Lower lobe of right lung (tissue), 2 donors: ENCODE measurements around the gene TMA16. TPM values are rescaled to one million over a fixed set of nuclear protein-coding genes. Genes with fewer than 3 reads are reported as not detected.

Experiments used
- ATAC-seq, 2 donors: fragments of 200-7000 bp; cut with Tn5 transposase; one replicate each; pipeline ENCODE4 v1.9.1; 2020 to 2022; ENCODE audit warnings: mild to moderate bottlenecking in 2 of 2, moderate library complexity in 2 of 2
- DNase-seq: peaks from one replicate; pipeline ENCODE4 v3.0.0-alpha.2; 2020
- H3K27ac ChIP-seq: fragments of 200-600 bp; one replicate; pipeline ENCODE4 v1.8.0; 2022
- H3K27me3 ChIP-seq: fragments of 200-600 bp; one replicate; pipeline ENCODE4 v1.8.0; 2022; ENCODE audit warnings: low read depth
- H3K36me3 ChIP-seq: fragments of 200-600 bp; one replicate; pipeline ENCODE4 v1.8.0; 2022; ENCODE audit warnings: mild to moderate bottlenecking
- H3K4me1 ChIP-seq: fragments of 200-600 bp; one replicate; pipeline ENCODE4 v1.8.0; 2022
- H3K4me3 ChIP-seq: fragments of 200-600 bp; one replicate; pipeline ENCODE4 v1.8.0; 2022; ENCODE audit warnings: mild to moderate bottlenecking
- H3K9me3 ChIP-seq: fragments of 200-600 bp; one replicate; pipeline ENCODE4 v1.8.0; 2022
- CTCF ChIP-seq: fragments of 200-600 bp; IDR thresholded peaks from one replicate; pipeline ENCODE4 v1.8.0; 2022; ENCODE audit warnings: antibody characterized with exemption, mild to moderate bottlenecking
- intact Hi-C: fragments of 100-400 bp; cut with DNase I; formaldehyde crosslinking; loops from one replicate; pipeline ENCODE4 v1.11.0; 2022
- total RNA-seq: library from RNA; stranded (reverse); fragmentation: NEBNext Ultra II Directional; extraction: Animal tissue kit (Norgen Biotek cat#: 25700); gene quantifications from one replicate; pipeline ENCODE4 v1.2.1, GENCODE V29; 2021
- donor health status: DM: no; HTN: yes; CAD: no; lungs with severe emphysema.

The TMA16 gene
- total RNA-seq, 1 donor from 2014 or later: 19.7 TPM

DNA sequence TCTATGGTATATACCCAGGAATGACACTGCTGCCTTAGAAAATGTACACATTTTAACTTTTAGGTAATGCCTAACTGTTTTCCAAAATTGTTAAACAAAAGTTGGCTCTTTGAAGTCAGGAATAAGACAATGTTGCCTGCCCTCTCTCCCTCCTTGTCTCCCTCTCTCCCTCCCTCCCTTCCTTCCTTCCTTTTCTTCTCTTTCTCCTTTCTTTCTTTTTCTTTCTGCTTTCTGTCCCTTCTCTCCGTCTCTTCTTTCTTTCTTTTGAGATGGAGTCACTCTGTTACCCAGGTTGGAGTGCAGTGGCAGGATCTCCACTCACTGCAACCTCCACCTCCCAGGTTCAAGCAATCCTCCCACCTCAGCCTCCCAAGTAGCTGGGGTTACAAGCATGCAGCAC, 4.6 kb upstream of the TMA16 start:
- no peak overlapping the region for H3K4me3 ChIP-seq
- DNase-seq: no peak
- ATAC-seq: no peak
- H3K36me3 ChIP-seq: no peaks in the 10 kb centered on the region
- no peak overlapping the region for H3K27ac ChIP-seq
- no peaks in the 10 kb centered on the region for H3K4me1 ChIP-seq
- intact Hi-C loops: loop anchor here (10.0 kb wide), 1 partner anchor 55 kb away; no protein-coding TSS in a partner anchor
- H3K27me3 ChIP-seq: no peaks in the 10 kb centered on the region
- no peak for TF ChIP-seq CTCF
- no peaks in the 10 kb centered on the region for H3K9me3 ChIP-seq

GRCh38 chr4:163492951-163493504, 1.5 kb upstream of the TMA16 start:
- H3K27me3 ChIP-seq: no peaks in the 10 kb centered on the region
- intact Hi-C loops: no loop called here
- DNase-seq: no peak
- no peaks in the 10 kb centered on the region for H3K9me3 ChIP-seq
- no peak overlapping the region for H3K27ac ChIP-seq
- H3K4me3 ChIP-seq: no peak overlapping the region
- ATAC-seq: no peak
- H3K4me1 ChIP-seq: peaks cover 15% of the 10 kb centered on the region
- H3K36me3 ChIP-seq: no peaks in the 10 kb centered on the region
- TF ChIP-seq CTCF: no peak

DNA sequence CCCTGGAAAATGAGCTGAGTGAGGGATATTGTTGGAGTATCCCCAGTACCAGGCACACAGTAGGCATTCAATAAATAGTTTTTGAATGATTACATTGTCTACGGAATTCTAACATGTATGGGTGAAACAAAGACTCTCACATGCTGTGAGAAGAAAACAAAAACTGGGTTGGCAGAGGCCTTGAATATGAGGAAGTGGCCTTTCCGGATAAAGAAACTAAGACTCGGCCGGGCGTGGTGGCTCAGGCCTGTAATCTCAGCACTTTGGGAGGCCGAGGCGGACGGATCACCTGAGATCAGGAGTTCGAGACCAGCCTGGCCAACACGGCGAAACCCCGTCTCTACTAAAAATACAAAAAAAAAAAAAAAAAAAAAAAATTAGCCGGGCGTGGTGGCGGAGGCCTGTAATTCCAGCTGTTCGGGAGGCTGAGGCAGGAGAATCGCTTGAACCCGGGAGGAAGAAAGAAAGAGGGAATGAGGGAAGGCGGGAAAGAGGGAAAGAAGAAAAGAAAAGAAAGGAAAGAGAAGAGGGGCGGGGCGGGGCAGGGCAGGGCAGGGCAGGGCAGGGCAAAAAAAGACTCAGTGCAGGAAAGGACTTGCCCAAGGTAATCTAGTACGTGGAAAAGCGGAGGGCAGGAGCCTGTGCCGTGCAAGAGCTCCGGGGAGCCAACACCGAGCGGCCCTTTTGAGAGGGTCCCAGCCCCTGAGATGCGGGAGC, 689 bp upstream of the TMA16 start:
- Histone ChIP-seq H3K4me3 (peak overlapping the region; percentile 86), H3K27ac (peak overlapping the region; percentile 90), H3K36me3 (no peaks in the 10 kb centered on the region), H3K9me3 (no peaks in the 10 kb centered on the region), H3K4me1 (peaks cover 15% of the 10 kb centered on the region), H3K27me3 (no peaks in the 10 kb centered on the region)
- ATAC-seq: peak in 1 of 2 donors; percentile 18
- peak; percentile 62 for DNase-seq
- no peak for TF ChIP-seq CTCF
- intact Hi-C loops: no loop called here

- Histone ChIP-seq H3K9me3 (no peaks in the 10 kb centered on the region), H3K27me3 (no peaks in the 10 kb centered on the region), H3K4me1 (peaks cover 15% of the 10 kb centered on the region), H3K36me3 (no peaks in the 10 kb centered on the region), H3K27ac (no peak overlapping the region), H3K4me3 (peak overlapping the region; percentile 86)
- TF ChIP-seq CTCF: no peak
- DNase-seq (no peak), ATAC-seq (no peak)
- intact Hi-C loops: no loop called here
These were observed 1.4 kb downstream of the TMA16 start for GRCh38 chr4:163495900-163496299.

DNA sequence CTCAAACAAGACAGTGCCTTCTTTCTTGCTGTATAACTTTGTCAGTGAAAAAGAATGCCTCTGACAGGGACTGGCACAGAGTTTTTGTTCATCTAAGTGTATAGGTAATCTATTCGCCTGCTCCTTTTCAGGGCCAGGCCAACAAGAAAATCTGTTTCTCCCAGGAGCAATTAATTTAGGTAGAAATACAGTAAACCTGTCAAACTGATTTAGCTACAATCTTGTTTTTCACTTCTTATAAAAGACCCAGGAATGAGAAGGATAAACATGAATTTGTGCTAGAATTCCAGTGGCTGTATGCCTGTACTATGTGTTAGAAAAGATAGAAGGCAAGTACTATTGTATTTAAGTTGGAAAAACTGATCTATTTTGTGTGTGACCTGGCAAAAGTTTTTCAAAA, 6.1 kb downstream of the TMA16 start:
- no peak for ATAC-seq
- intact Hi-C loops: no loop called here
- no peak for DNase-seq
- Histone ChIP-seq H3K9me3 (no peaks in the 10 kb centered on the region), H3K4me3 (no peak overlapping the region), H3K4me1 (peaks cover 21% of the 10 kb centered on the region), H3K27ac (no peak overlapping the region), H3K36me3 (no peaks in the 10 kb centered on the region), H3K27me3 (no peaks in the 10 kb centered on the region)
- TF ChIP-seq CTCF: no peak
